NB4 (cell line): ENCODE measurements around the gene ATP11A.

ENCODE experiments used
- POLR2A ChIP-seq: IDR thresholded peaks from 2 replicates; pipeline ENCODE4 v1.6.1; 2011; ENCODE audit warnings: mild to moderate bottlenecking; ENCODE audit not compliant: insufficient read length; ENCODE audit errors: extremely low read depth
- TF ChIP-seq, protein P1 (sequence below): IDR thresholded peaks from one replicate; pipeline ENCODE4 v1.5.1; 2012; ENCODE audit warnings: low read depth, low read length
- TF ChIP-seq, protein P2 (sequence below): IDR thresholded peaks from 2 replicates; pipeline ENCODE4 v1.6.1; 2011; ENCODE audit warnings: low read depth, low read length

DNA sequence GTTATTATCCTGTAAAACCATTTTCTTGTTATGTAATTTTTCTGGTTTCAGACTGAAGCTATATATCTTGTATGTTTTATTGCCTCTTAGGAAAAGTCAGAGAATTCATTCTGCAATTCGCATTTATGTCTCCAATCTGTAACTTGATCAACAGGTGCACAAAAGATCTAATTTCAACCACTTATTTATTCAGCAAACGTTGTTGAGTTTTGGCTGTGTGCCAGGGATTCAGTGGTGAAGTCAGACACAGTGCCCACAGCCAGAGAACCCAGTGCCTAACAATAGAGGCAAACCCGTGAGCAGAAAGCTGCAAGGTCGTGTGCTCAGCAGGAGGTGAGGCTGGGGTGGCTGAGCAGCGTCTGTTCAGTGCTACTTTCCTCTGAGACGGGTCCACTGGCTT lies 159.7 kb downstream of the ATP11A start:
- TF ChIP-seq, protein P1, sequence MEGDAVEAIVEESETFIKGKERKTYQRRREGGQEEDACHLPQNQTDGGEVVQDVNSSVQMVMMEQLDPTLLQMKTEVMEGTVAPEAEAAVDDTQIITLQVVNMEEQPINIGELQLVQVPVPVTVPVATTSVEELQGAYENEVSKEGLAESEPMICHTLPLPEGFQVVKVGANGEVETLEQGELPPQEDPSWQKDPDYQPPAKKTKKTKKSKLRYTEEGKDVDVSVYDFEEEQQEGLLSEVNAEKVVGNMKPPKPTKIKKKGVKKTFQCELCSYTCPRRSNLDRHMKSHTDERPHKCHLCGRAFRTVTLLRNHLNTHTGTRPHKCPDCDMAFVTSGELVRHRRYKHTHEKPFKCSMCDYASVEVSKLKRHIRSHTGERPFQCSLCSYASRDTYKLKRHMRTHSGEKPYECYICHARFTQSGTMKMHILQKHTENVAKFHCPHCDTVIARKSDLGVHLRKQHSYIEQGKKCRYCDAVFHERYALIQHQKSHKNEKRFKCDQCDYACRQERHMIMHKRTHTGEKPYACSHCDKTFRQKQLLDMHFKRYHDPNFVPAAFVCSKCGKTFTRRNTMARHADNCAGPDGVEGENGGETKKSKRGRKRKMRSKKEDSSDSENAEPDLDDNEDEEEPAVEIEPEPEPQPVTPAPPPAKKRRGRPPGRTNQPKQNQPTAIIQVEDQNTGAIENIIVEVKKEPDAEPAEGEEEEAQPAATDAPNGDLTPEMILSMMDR = no peak
- no peak for TF ChIP-seq POLR2A
- TF ChIP-seq, protein P2, sequence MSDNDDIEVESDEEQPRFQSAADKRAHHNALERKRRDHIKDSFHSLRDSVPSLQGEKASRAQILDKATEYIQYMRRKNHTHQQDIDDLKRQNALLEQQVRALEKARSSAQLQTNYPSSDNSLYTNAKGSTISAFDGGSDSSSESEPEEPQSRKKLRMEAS = no peak
